Measurements from ENCODE around the gene POGZ. TPM values are rescaled to one million over a fixed set of nuclear protein-coding genes. Genes with fewer than 3 reads are reported as not detected.

Gene POGZ
- total RNA-seq, 1 experiment from 2014 or later, result 102 TPM

GRCh38 chr1:151369621-151370048, 89.7 kb downstream of the POGZ start:
- Histone ChIP-seq H3K23me2 (ENCODE audit: insufficient read length, low read depth, low read length, poor library complexity, severe bottlenecking) (no peaks in the 10 kb centered on the region), H3K4me2 (ENCODE audit: insufficient read depth, insufficient read length, low read length) (no peak overlapping the region), H2AFZ (ENCODE audit: low read length) (no peak overlapping the region), H3K79me2 (ENCODE audit: insufficient read depth, low read length) (no peaks in the 10 kb centered on the region), H4K8ac (replicated peaks; ENCODE audit: insufficient read length, low read depth, low read length) (no peak overlapping the region), H2BK20ac (ENCODE audit: low read depth, low read length, poor library complexity, severe bottlenecking) (no peak overlapping the region), H3K79me1 (ENCODE audit: insufficient read depth, low read depth, low read length, poor library complexity, severe bottlenecking) (no peaks in the 10 kb centered on the region), H3K9ac (ENCODE audit: extremely low read depth, insufficient read length, low read length) (no peak overlapping the region), H3K14ac (ENCODE audit: insufficient read depth, low read length) (no peak overlapping the region), H4K20me1 (ENCODE audit: control insufficient read depth, insufficient read depth, insufficient read length) (no peaks in the 10 kb centered on the region), H3K56ac (ENCODE audit: insufficient read length, low read depth, low read length) (no peak overlapping the region), H3K4me1 (ENCODE audit: insufficient read depth, low read length) (no peaks in the 10 kb centered on the region), H3K9me3 (ENCODE audit: control insufficient read depth, low read depth, low read length) (no peaks in the 10 kb centered on the region), H2BK5ac (ENCODE audit: insufficient read length, low read length) (no peak overlapping the region), H4K91ac (ENCODE audit: insufficient read length, low read depth, low read length) (no peak overlapping the region), H2BK12ac (ENCODE audit: insufficient read length, low read depth, low read length) (no peak overlapping the region), H3K4ac (ENCODE audit: low read depth, low read length) (no peak overlapping the region), H2BK120ac (ENCODE audit: low read depth, low read length, poor library complexity, severe bottlenecking) (no peak overlapping the region), H3K23ac (ENCODE audit: insufficient read length, low read depth, low read length) (no peak overlapping the region), H3K27me3 (ENCODE audit: insufficient read depth, low read length) (no peaks in the 10 kb centered on the region), H3K27ac (ENCODE audit: insufficient read length, low read depth, low read length) (no peak overlapping the region), H4K5ac (ENCODE audit: insufficient read length, low read depth, low read length) (no peak overlapping the region), H3K18ac (ENCODE audit: insufficient read length, low read depth, low read length) (no peak overlapping the region), H2BK15ac (ENCODE audit: low read depth, low read length) (no peak overlapping the region), H3T11ph (ENCODE audit: low read length) (no peak overlapping the region), H2AK5ac (ENCODE audit: insufficient read length, low read length) (no peak overlapping the region)
- no peak for DNase-seq
- Mint-ChIP-seq H3K9me3 (no peaks in the 10 kb centered on the region; a peak in 1 of 5 replicates), H3K4me1 (peaks cover 15 to 34% of the 10 kb centered on the region in 2 experiments), H3K27ac (no peak overlapping the region; a peak in 1 of 7 replicates), H3K27me3 (ENCODE audit: low read depth) (no peaks in the 10 kb centered on the region), H3K36me3 (ENCODE audit: insufficient read depth in 1 of 3, low read depth in 3 of 3) (peaks cover 0 to 15% (median 13%) of the 10 kb centered on the region in 3 experiments; a peak in 3 of 7 replicates), H3K4me3 (no peak overlapping the region)
- no CpG with 5 or more reads among the region's 15 CpGs for WGBS (ENCODE audit: extremely low coverage, insufficient read length, low lambda C conversion rate)
- TF ChIP-seq CTCF (conservative IDR thresholded peaks at IDR 0.05), result 0 out of 3 replicates have a peak, but pooled peaks have one; percentile 22

Measured in H9 (cell line).